K562 (cell line): Measurements from ENCODE around the gene LGALS14. TPM values are rescaled to one million over a fixed set of nuclear protein-coding genes. Genes with fewer than 3 reads are reported as not detected.
"Not testable (repeated sequence)": the region's sequence is repeated elsewhere in the genome, so short reads cannot be mapped to it uniquely, and the experiment has no call there.

Experiments
- ATAC-seq: fragments of 200-7000 bp; cut with Tn5 transposase; 3 replicates; pipeline ENCODE4 v1.9.1; 2020; ENCODE audit warnings: moderate library complexity
- BruUV-seq: library from RNA; stranded (reverse); fragments of 400-500 nt; replicated peaks from 2 replicates; lab custom pipeline; 2021; lab: Mats Ljungman, UMichigan
- CTCF ChIA-PET: fragments of 300-600 bp; formaldehyde crosslinking; extraction: SDS; loops from one replicate; lab custom pipeline; 2021; ENCODE audit warnings: low intra/inter-chr PET ratio; lab: Yijun Ruan, JAX
- POLR2A ChIA-PET: fragments of 300-600, 350-650 bp; sonication (Branson Sonifier 250); formaldehyde crosslinking; extraction: SDS; loops from one replicate; lab custom pipeline; 2021; ENCODE audit warnings: antibody characterized with exemption, inconsistent platforms; lab: Yijun Ruan, JAX
- DNase-seq, 4 experiments: peaks; one replicate each; pipeline versions ENCODE4 v3.0.0 to v3.0.0-alpha.2; 2011 to 2018; ENCODE audit warnings: low spot score in 3 of 4, mixed read lengths in 3 of 4; ENCODE audit errors: extremely low read depth in 1 of 4
- FAIRE-seq: peaks from 2 replicates; lab custom pipeline; 2011; peaks lifted over from hg19 to GRCh38; lab: Jason Lieb, UNC
- H2AFZ ChIP-seq: 2 replicates; pipeline ENCODE4 v1.6.0; 2011; ENCODE audit warnings: low read depth, low read length, control low read depth, inconsistent platforms
- H3K27ac ChIP-seq: fragments of 200-600 bp; 3 replicates; pipeline ENCODE4 v1.8.0; 2011; ENCODE audit warnings: low read depth, mild to moderate bottlenecking, control low read depth, inconsistent platforms, low read length, moderate library complexity, mixed read lengths; ENCODE audit errors: extremely low read depth
- H3K27me3 ChIP-seq, 2 experiments: fragments of 300-600 bp in 1 of 2; 2 replicates in 1 of 2; 3 replicates in 1 of 2; pipeline versions ENCODE4 v1.6.0 to v1.8.0; 2011; ENCODE audit warnings: inconsistent platforms in 2 of 2, low read length in 2 of 2, mild to moderate bottlenecking in 1 of 2, mixed read lengths in 1 of 2, moderate library complexity in 1 of 2; ENCODE audit not compliant: control insufficient read depth in 2 of 2, insufficient read depth in 2 of 2
- H3K36me3 ChIP-seq: fragments of 300-600 bp; 3 replicates; pipeline ENCODE4 v1.8.0; 2011; ENCODE audit warnings: mild to moderate bottlenecking, low read length, inconsistent platforms; ENCODE audit not compliant: control insufficient read depth, insufficient read depth
- H3K4me1 ChIP-seq, 2 experiments: fragments of 200-600 bp in 1 of 2; replicated peaks in 1 of 2; 2 replicates in 1 of 2; 3 replicates in 1 of 2; pipeline versions ENCODE4 v1.5.1 to v1.8.0; 2011; ENCODE audit warnings: inconsistent platforms in 2 of 2, low read length in 2 of 2, mild to moderate bottlenecking in 1 of 2, mixed read lengths in 1 of 2, moderate library complexity in 1 of 2; ENCODE audit not compliant: control insufficient read depth in 2 of 2, insufficient read depth in 2 of 2
- H3K4me2 ChIP-seq: 2 replicates; pipeline ENCODE4 v1.6.1; 2011; ENCODE audit warnings: low read length, control low read depth, inconsistent platforms, mixed read lengths; ENCODE audit not compliant: insufficient read depth
- H3K4me3 ChIP-seq: fragments of 200-600 bp; sonication (generic), shearing (Covaris generic); 2 replicates; pipeline ENCODE4 v1.5.1; 2016; ENCODE audit warnings: control low read depth, inconsistent platforms
- H3K79me2 ChIP-seq: fragments of 200-600 bp; 3 replicates; pipeline ENCODE4 v1.8.0; 2011; ENCODE audit warnings: low read length, inconsistent platforms; ENCODE audit not compliant: control insufficient read depth, insufficient read depth
- H3K9ac ChIP-seq, 2 experiments: 2 replicates each; pipeline versions ENCODE4 v1.6.0 to v1.6.1; 2011; ENCODE audit warnings: low read depth in 2 of 2, low read length in 2 of 2, control low read depth in 1 of 2, inconsistent platforms in 1 of 2, mild to moderate bottlenecking in 1 of 2, mixed read lengths in 1 of 2; ENCODE audit not compliant: insufficient read depth in 1 of 2
- H3K9me1 ChIP-seq: one replicate; pipeline ENCODE4 v1.6.0; 2011; ENCODE audit warnings: inconsistent platforms, mild to moderate bottlenecking, low read length, moderate library complexity; ENCODE audit not compliant: control insufficient read depth, insufficient read depth
- H3K9me3 ChIP-seq: replicated peaks from 2 replicates; pipeline ENCODE4 v1.5.1; 2011; ENCODE audit warnings: low read depth, low read length, inconsistent platforms; ENCODE audit not compliant: control insufficient read depth, insufficient read depth
- H4K20me1 ChIP-seq: replicated peaks from 2 replicates; pipeline ENCODE4 v1.6.1; 2011; ENCODE audit warnings: low read length, inconsistent platforms, mixed read lengths; ENCODE audit not compliant: control insufficient read depth, insufficient read depth
- GTF2F1 ChIP-seq: IDR thresholded peaks from 2 replicates; pipeline ENCODE4 v1.6.1; 2011; ENCODE audit warnings: low read depth, low read length, improper control_type of control experiment
- HDAC1 ChIP-seq, 2 experiments: fragments of 450-650 bp; IDR thresholded peaks; 2 replicates each; pipeline ENCODE4 v1.6.1; 2016 to 2017; ENCODE audit warnings: inconsistent platforms in 1 of 2, mild to moderate bottlenecking in 1 of 2, moderate library complexity in 1 of 2
- NCOA4 ChIP-seq: fragments of 450-650 bp; IDR thresholded peaks from 2 replicates; pipeline ENCODE4 v1.6.1; 2018; ENCODE audit warnings: mild to moderate bottlenecking; ENCODE audit not compliant: partially characterized antibody
- TCFL5 ChIP-seq: fragments of 250-450 bp; sonication (Bioruptor Pico); conservative IDR thresholded peaks from 2 replicates; pipeline ENCODE4 v1.6.1; 2021; ENCODE audit warnings: mild to moderate bottlenecking, moderate library complexity, matching md5 sums
- ZNF408 ChIP-seq: fragments of 250-450 bp; sonication (Bioruptor Pico); IDR thresholded peaks from 2 replicates; pipeline ENCODE4 v1.4.0; 2020; ENCODE audit warnings: low read depth, mild to moderate bottlenecking, moderate library complexity
- WGBS: fragments of 100-300 bp; shearing (Covaris generic); methylation state at CpG from one replicate; pipeline ENCODE4 v1.1.6; 2016; ENCODE audit warnings: low coverage, mixed read lengths; ENCODE audit not compliant: insufficient coverage; ENCODE audit errors: missing lambda C conversion rate; 5-methylcytosine and 5-hydroxymethylcytosine counted together
- in situ Hi-C: fragments of 300-500 bp; cut with MboI; formaldehyde crosslinking; loops from 4 replicates; pipeline ENCODE4 v1.15.0; 2018; ENCODE audit warnings: inconsistent platforms, mixed read lengths
- intact Hi-C: fragments of 100-400 bp; cut with micrococcal nuclease; formaldehyde crosslinking; loops from 2 replicates; pipeline ENCODE4 v1.14.2; 2022
- polyA plus RNA-seq, 8 experiments: library from polyadenylated mRNA; depleted of rRNA in 4 of 8; stranded (reverse) in 5 of 8; unstranded in 3 of 8; fragments of >200 nt; fragmentation: Nextera tagmentation in 2 of 8; fragmentation: Illumina TruSeq in 1 of 8; extraction: Ambion mirVana in 2 of 8; extraction: Trizol in 1 of 8; gene quantifications; 2 replicates each; pipeline versions ENCODE4 v1.2.1 to v1.2.3, GENCODE V29; 2011 to 2014; ENCODE audit warnings: inconsistent platforms in 1 of 8, missing spikeins in 1 of 8
- total RNA-seq, 7 experiments: library from RNA; depleted of rRNA in 6 of 7; stranded (reverse); fragments of >200 nt in 6 of 7; fragmentation: Illumina TruSeq in 2 of 7; extraction: Trizol in 2 of 7; gene quantifications; 2 replicates each; pipeline versions ENCODE4 v1.2.1 to v1.2.3, GENCODE V29; 2011 to 2021; ENCODE audit warnings: low replicate concordance in 1 of 7
- TF ChIP-seq, protein P1 (sequence below), 3 experiments: IDR thresholded peaks in 2 of 3; conservative IDR thresholded peaks in 1 of 3; 2 replicates each; pipeline ENCODE4 v1.5.1; 2011 to 2012; ENCODE audit warnings: low read length in 3 of 3, mild to moderate bottlenecking in 3 of 3, control low read depth in 2 of 3, improper control_type of control experiment in 1 of 3, inconsistent platforms in 1 of 3, low read depth in 1 of 3, mixed read lengths in 1 of 3, moderate library complexity in 1 of 3; ENCODE audit not compliant: insufficient read depth in 2 of 3
- TF ChIP-seq, protein P2 (sequence below): fragments of 250-450 bp; sonication (Bioruptor Pico); IDR thresholded peaks from 2 replicates; pipeline ENCODE4 v1.4.0; 2020; ENCODE audit warnings: borderline replicate concordance
- TF ChIP-seq, protein P3 (sequence below): fragments of 450-650 bp; IDR thresholded peaks from 2 replicates; pipeline ENCODE4 v1.6.1; 2014; ENCODE audit warnings: low read depth, mild to moderate bottlenecking, moderate library complexity, borderline replicate concordance

Gene LGALS14
- total and polyA plus RNA-seq, 9 of the 15 experiments (the other 6 are each of a cell fraction or from before 2014, with no cell fraction given): not detected

DNA sequence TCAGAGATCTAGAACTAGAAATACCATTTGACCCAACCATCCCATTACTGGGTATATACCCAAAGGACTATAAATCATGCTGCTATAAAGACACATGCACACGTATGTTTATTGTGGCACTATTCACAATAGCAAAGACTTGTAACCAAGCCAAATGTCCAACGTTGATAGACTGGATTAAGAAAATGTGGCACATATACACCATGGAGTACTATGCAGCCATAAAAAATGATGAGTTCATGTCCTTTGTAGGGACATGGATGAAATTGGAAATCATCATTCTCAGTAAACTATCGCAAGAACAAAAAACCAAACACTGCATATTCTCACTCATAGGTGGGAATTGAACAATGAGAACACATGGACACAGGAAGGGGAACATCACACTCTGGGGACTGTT lies 34.4 kb upstream of the LGALS14 start:
- POLR2A ChIA-PET, H3K27ac ChIP-seq, ATAC-seq, H4K20me1 ChIP-seq, H3K36me3 ChIP-seq, H2AFZ ChIP-seq, BruUV-seq, H3K4me3 ChIP-seq, H3K4me1 ChIP-seq, H3K27me3 ChIP-seq, H3K9ac ChIP-seq, H3K9me3 ChIP-seq, in situ Hi-C loops, H3K4me2 ChIP-seq, H3K9me1 ChIP-seq, DNase-seq, FAIRE-seq, H3K79me2 ChIP-seq: not testable (repeated sequence)
- CTCF ChIA-PET: interaction anchor here (0.7 kb wide), 1 partner anchor 118 kb away, joined by 3 read pairs; no protein-coding TSS in a partner anchor
- WGBS: 0% methylated on average over 2 of the region's 3 CpGs
- intact Hi-C loops: loop anchor here (5.0 kb wide), 1 partner anchor 173 kb away; the partner anchor contains the start of gene DLL3

DNA sequence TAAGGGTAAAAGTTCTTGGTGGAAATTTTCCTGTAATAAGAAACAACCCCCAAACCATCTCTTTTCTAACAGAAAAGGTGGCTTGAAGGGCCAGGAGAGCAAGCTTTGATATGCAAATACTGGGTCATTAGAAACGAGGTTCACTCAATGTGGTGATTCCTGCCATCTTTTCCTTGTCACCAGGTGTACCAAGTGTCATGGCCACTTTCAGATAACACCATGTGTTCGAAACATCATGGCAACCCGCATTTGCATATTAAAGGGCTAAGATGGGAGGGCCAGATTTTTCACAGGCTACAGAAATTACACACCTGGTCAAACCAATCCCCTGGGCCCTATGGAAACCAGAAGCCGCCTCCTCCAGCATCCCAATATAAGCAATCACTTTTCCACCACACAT lies 33.3 kb upstream of the LGALS14 start:
- ATAC-seq: no peak
- no peak overlapping the region for H2AFZ ChIP-seq
- POLR2A ChIA-PET: no interaction called here
- H3K9me1 ChIP-seq: no peaks in the 10 kb centered on the region
- CTCF ChIA-PET: interaction anchor here (1.8 kb wide), 1 partner anchor 119 kb away, joined by 19 read pairs; no protein-coding TSS in a partner anchor
- H3K27ac ChIP-seq: no peak overlapping the region
- FAIRE-seq: no peak
- H3K79me2 ChIP-seq: no peaks in the 10 kb centered on the region
- no peaks in the 10 kb centered on the region; the same call in 1 of the 2 replicates for H3K9me3 ChIP-seq
- H3K4me2 ChIP-seq: no peak overlapping the region
- no peaks in the 10 kb centered on the region for H3K27me3 ChIP-seq
- intact Hi-C loops: loop anchor here (5.0 kb wide), 1 partner anchor 174 kb away; the partner anchor contains the start of gene DLL3
- H3K9ac ChIP-seq: no peak overlapping the region
- 2% methylated on average over 4 of the region's 4 CpGs for WGBS
- no peaks in the 10 kb centered on the region for H3K4me1 ChIP-seq
- H4K20me1 ChIP-seq: no peaks in the 10 kb centered on the region
- no TSS peak for BruUV-seq
- in situ Hi-C loops: no loop called here
- DNase-seq: no peak
- H3K4me3 ChIP-seq: no peak overlapping the region
- no peaks in the 10 kb centered on the region for H3K36me3 ChIP-seq
- no peak for TF ChIP-seq HDAC1 (IDR thresholded peaks at IDR 0.05)
- TF ChIP-seq ZNF408 (CRISPR knock-in tag): no peak
- no peak for TF ChIP-seq TCFL5 (CRISPR knock-in tag)
- no peak for TF ChIP-seq NCOA4
- TF ChIP-seq GTF2F1: no peak
- TF ChIP-seq, protein P1, sequence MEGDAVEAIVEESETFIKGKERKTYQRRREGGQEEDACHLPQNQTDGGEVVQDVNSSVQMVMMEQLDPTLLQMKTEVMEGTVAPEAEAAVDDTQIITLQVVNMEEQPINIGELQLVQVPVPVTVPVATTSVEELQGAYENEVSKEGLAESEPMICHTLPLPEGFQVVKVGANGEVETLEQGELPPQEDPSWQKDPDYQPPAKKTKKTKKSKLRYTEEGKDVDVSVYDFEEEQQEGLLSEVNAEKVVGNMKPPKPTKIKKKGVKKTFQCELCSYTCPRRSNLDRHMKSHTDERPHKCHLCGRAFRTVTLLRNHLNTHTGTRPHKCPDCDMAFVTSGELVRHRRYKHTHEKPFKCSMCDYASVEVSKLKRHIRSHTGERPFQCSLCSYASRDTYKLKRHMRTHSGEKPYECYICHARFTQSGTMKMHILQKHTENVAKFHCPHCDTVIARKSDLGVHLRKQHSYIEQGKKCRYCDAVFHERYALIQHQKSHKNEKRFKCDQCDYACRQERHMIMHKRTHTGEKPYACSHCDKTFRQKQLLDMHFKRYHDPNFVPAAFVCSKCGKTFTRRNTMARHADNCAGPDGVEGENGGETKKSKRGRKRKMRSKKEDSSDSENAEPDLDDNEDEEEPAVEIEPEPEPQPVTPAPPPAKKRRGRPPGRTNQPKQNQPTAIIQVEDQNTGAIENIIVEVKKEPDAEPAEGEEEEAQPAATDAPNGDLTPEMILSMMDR (IDR thresholded peaks at IDR 0.05 in 2 of 3, conservative IDR thresholded peaks at IDR 0.05 in 1 of 3; ENCODE audit: insufficient read depth in 2 of 3, low read depth in 1 of 3, low read length in 3 of 3): no peak
- TF ChIP-seq, protein P2, sequence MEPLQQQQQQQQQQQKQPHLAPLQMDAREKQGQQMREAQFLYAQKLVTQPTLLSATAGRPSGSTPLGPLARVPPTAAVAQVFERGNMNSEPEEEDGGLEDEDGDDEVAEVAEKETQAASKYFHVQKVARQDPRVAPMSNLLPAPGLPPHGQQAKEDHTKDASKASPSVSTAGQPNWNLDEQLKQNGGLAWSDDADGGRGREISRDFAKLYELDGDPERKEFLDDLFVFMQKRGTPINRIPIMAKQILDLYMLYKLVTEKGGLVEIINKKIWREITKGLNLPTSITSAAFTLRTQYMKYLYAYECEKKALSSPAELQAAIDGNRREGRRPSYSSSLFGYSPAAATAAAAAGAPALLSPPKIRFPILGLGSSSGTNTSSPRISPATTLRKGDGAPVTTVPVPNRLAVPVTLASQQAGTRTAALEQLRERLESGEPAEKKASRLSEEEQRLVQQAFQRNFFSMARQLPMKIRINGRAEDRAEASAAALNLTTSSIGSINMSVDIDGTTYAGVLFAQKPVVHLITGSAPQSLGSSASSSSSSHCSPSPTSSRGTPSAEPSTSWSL (CRISPR knock-in tag): no peak
- TF ChIP-seq, protein P3, sequence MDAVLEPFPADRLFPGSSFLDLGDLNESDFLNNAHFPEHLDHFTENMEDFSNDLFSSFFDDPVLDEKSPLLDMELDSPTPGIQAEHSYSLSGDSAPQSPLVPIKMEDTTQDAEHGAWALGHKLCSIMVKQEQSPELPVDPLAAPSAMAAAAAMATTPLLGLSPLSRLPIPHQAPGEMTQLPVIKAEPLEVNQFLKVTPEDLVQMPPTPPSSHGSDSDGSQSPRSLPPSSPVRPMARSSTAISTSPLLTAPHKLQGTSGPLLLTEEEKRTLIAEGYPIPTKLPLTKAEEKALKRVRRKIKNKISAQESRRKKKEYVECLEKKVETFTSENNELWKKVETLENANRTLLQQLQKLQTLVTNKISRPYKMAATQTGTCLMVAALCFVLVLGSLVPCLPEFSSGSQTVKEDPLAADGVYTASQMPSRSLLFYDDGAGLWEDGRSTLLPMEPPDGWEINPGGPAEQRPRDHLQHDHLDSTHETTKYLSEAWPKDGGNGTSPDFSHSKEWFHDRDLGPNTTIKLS: no peak
